NCI-H82 treated with DMSO at 0.1 percent for 48 hours (cell line): ENCODE results near the gene CELA1.

Experiments
- DNase-seq: peaks from one replicate; lab custom pipeline; 2025; ENCODE audit not compliant: unreplicated experiment; lab: John Stamatoyannopoulos, UW

Gene CELA1

GRCh38 chr12:51374856-51375255, 28.4 kb upstream of the CELA1 start:
- DNase-seq, result no peak

DNA sequence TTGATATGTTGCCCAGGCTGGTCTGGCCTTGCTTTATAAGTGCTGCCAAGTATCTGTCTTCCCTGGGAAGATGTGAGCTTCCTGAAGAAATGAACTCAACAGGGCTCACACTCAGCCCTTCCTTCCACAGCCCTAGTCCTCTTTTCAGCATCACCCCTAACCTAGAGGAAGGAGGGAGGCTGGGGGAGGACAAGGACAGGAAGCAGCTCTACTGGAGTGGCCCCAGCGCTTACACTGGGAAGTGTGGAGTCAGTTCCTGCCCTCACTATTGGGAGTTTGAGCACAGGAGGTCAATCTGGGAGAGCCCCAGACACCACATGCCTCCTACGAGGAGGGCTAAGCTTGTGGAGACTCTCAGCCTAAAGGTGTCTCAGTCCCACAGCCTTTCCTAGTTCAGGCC, 27.9 kb upstream of the CELA1 start:
- no peak for DNase-seq

DNA sequence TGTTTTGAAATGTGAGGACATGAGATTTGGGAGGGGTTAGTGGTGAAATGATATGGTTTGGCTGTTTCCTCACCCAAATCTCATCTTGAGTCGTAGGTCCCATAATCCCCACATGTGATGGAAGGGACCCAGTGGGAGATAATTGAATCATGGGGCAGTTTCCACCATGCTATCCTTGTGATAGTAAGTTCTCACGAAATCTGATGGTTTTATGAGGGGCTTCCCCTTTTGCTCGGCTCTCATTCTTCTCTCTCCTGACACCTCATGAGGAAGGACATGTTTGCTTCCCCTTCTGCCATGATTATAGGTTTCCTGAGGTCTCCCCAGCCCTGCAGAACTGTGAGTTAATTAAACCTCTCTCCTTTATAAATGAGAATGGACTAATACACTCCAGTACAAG, 26.7 kb upstream of the CELA1 start:
- no peak for DNase-seq

DNA sequence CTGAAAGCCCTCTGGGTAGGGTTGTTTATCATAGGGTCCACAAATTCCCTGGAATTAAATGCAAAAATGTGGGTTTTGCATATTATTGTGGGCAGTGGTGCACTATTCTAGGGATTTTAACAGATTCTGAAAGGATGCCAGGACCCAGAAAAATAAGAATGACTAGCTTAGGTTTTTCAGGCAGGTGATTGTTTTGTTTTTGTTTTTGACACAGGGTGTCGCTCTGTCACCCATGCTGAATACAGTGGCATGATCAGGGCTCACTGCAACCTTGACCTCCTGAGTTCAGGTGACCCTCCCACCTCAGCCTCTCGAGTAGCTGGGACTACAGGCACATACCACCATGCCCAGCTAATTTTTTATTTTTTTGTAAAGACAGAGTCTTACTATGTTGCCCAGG, 25.5 kb upstream of the CELA1 start:
- DNase-seq, result no peak

- no peak for DNase-seq
These were observed 24.9 kb upstream of the CELA1 start for GRCh38 chr12:51371295-51371953.

- DNase-seq, result no peak
These were observed 24.2 kb upstream of the CELA1 start for GRCh38 chr12:51370667-51371066.

- DNase-seq, result no peak
These were observed 23.1 kb upstream of the CELA1 start for GRCh38 chr12:51369581-51369980.

GRCh38 chr12:51368640-51369517, 22.4 kb upstream of the CELA1 start:
- no peak for DNase-seq

GRCh38 chr12:51365276-51365675, 18.8 kb upstream of the CELA1 start:
- no peak for DNase-seq

DNA sequence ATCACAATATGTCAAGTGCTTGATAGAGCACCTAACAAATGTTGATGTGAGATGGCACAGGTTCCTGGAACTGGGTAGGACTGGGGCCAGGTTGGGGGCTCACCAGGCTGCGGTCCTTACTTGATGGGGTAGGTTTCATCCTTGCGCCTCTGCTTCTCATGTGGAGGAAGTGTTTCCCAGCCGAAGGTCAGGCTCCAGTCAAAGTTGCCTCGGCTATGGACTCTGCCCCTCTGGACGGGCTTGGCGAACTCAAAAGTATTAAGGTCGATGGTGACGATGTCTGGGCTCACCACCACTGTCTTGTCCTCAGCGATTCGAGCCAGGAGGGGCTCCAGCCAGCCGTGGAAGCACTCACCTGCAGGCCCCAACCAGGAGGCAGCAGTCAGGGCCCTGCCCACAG, 17.5 kb upstream of the CELA1 start:
- DNase-seq, result no peak

- DNase-seq, result no peak
These were observed 16.4 kb upstream of the CELA1 start for GRCh38 chr12:51362747-51363342.

- no peak for DNase-seq
These were observed 15.8 kb upstream of the CELA1 start for GRCh38 chr12:51362307-51362706.

- DNase-seq, result no peak
These were observed 14.9 kb upstream of the CELA1 start for GRCh38 chr12:51361161-51362016.

DNA sequence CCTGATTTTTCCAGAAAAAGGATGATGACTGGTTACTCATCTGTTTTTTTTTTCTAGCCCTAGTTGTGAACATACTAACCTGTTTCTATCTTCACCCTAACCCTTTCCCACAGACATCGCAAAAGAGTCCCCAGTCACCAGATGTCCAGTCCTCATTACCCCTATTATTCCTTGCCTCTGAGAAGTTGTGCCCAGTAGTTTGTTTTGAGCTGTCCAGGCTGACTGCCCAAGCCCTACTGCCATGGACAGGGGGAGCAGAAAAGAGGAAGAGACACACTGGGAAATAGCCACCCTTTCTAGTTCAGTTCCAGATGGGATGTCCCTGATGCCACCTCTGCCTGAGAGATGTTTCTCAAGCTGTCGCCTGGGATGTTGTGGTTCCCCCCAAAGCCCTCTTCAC, 13.8 kb upstream of the CELA1 start:
- no peak for DNase-seq

GRCh38 chr12:51359851-51360250, 13.4 kb upstream of the CELA1 start:
- DNase-seq, result no peak

- no peak for DNase-seq
These were observed 12.0 kb upstream of the CELA1 start for GRCh38 chr12:51358496-51358895.

GRCh38 chr12:51357374-51358047, 11.0 kb upstream of the CELA1 start:
- no peak for DNase-seq

- DNase-seq, result peak; percentile 1
These were observed 5.5 kb upstream of the CELA1 start for GRCh38 chr12:51351913-51352532.

DNA sequence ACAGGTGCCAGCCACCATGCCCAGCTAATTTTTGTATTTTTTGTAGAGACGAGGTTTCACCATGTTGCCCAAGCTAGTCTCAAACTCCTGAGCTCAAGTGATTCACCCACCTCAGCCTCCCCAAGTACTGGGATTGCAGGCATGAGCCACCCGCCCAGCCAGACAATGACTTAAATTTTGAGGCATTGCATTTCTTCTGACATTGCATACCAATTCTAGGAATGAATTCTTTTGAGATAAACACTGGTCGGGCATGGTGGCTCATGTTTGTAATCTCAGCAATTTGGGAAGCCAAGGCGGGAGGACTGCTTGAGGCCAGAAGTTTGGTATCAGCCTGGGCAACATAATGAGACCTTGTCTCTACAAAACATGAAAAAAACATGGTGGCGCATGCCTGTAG, 2.5 kb upstream of the CELA1 start:
- DNase-seq, result no peak

GRCh38 chr12:51348116-51348515, 1.6 kb upstream of the CELA1 start:
- DNase-seq, result no peak
